ENCODE measurements around the gene PLEKHO1. TPM values are rescaled to one million over a fixed set of nuclear protein-coding genes. Genes with fewer than 3 reads are reported as not detected.

The PLEKHO1 gene
- total RNA-seq, 4 donors from 2014 or later = 16.5 to 68.6 (median 32.8) TPM

DNA sequence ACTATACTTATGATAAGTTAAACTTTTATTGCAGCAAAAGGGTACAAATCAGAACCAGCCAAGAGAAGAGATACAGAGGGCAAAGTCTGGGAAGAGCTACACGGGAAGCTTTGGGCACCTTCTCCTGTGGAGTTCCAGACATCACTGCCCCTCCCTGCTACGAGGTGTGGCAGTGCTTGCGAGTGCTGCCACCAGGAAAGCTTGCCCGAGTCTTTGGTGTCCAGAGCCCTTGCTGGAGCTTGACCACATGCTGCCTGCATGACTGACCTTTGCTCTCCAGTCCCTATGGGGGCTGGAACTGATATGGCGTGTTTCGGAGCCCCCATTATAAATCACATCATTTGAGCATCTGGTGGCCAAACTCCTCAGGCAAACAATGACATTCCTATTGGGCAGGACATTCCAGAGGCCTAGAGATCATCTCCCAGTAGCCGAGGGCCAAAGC lies 23.4 kb downstream of the PLEKHO1 start:
- DNase-seq (ENCODE audit: low spot score) (no peak), ATAC-seq (ENCODE audit: low FRiP score) (no peak)
- TF ChIP-seq, protein P1, sequence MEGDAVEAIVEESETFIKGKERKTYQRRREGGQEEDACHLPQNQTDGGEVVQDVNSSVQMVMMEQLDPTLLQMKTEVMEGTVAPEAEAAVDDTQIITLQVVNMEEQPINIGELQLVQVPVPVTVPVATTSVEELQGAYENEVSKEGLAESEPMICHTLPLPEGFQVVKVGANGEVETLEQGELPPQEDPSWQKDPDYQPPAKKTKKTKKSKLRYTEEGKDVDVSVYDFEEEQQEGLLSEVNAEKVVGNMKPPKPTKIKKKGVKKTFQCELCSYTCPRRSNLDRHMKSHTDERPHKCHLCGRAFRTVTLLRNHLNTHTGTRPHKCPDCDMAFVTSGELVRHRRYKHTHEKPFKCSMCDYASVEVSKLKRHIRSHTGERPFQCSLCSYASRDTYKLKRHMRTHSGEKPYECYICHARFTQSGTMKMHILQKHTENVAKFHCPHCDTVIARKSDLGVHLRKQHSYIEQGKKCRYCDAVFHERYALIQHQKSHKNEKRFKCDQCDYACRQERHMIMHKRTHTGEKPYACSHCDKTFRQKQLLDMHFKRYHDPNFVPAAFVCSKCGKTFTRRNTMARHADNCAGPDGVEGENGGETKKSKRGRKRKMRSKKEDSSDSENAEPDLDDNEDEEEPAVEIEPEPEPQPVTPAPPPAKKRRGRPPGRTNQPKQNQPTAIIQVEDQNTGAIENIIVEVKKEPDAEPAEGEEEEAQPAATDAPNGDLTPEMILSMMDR (IDR thresholded peaks at IDR 0.05) = no peak

GRCh38 chr1:150176593-150176992 lies 26.9 kb downstream of the PLEKHO1 start:
- DNase-seq (ENCODE audit: low spot score) (no peak), ATAC-seq (ENCODE audit: low FRiP score) (peak; percentile 54)
- TF ChIP-seq, protein P1 (IDR thresholded peaks at IDR 0.05) = no peak

DNA sequence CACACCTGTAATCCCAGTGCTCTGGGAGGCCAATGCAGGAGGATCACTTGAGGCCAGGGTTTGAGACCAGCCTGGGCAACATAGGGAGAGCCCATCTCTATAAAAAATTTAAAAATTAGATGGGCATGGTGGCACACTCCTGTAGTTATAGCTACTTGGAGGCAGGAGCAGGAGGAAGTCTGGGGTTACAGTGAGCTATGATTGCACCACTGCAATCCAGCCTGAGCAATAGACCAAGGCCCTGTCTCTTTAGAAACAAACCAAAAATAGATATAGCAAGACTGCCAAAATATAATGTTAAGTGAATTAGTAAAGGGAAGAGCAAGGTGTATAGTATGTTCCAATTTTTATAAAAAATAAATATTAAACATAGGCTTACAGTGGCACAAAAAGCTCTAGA lies 28.8 kb downstream of the PLEKHO1 start:
- TF ChIP-seq, protein P1 (IDR thresholded peaks at IDR 0.05) = no peak
- ATAC-seq (ENCODE audit: low FRiP score) (no peak), DNase-seq (ENCODE audit: low spot score) (no peak)

DNA sequence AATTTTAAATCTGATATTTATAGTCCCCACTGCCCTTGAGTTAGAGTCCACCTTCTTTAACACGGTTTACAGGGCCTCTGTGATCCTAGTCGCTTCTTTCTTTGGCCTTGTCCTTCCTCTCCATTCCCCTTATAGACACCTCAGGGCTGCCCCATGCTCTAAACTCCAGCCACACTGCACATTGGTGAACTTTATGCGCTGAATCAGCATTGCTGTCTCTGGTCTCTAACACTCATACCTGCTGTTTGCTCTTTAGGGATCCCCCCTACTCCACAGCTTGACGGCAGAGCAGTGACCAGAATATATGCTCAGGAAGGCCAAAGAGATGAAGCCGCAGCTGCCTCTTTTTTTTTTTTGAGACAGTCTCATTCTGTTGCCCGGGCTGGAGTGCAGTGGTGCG lies 30.2 kb downstream of the PLEKHO1 start:
- TF ChIP-seq, protein P1 (IDR thresholded peaks at IDR 0.05) = no peak
- DNase-seq (ENCODE audit: low spot score) (no peak), ATAC-seq (ENCODE audit: low FRiP score) (no peak)

GRCh38 chr1:150180474-150180873 lies 30.8 kb downstream of the PLEKHO1 start:
- ATAC-seq (ENCODE audit: low FRiP score) (no peak), DNase-seq (ENCODE audit: low spot score) (no peak)
- TF ChIP-seq, protein P1 (IDR thresholded peaks at IDR 0.05) = no peak

GRCh38 chr1:150182247-150182646 lies 32.5 kb downstream of the PLEKHO1 start:
- no peak for ATAC-seq (ENCODE audit: low FRiP score)
- TF ChIP-seq, protein P1 (IDR thresholded peaks at IDR 0.05) = no peak
- DNase-seq (ENCODE audit: low spot score) = no peak

- no peak for ATAC-seq (ENCODE audit: low FRiP score)
- TF ChIP-seq, protein P1 (IDR thresholded peaks at IDR 0.05) = no peak
- no peak for DNase-seq (ENCODE audit: low spot score)
These were observed 33.3 kb downstream of the PLEKHO1 start for GRCh38 chr1:150183061-150183460.

Data from omental fat pad (tissue), 4 donors.